ENCODE measurements around the gene NOTCH1. TPM values are rescaled to one million over a fixed set of nuclear protein-coding genes. Genes with fewer than 3 reads are reported as not detected.

NOTCH1 gene
- total and polyA plus RNA-seq, 2 of the 4 experiments (the other 2 are of a cell fraction), result 1.8 to 6.0 TPM

GRCh38 chr9:136493567-136493971 is 52.3 kb downstream of the NOTCH1 start:
- BruUV-seq (replicated peaks), result no TSS peak
- no peak overlapping the region for H4K91ac ChIP-seq (ENCODE audit: insufficient read depth, low read depth, low read length)
- no peak overlapping the region for H2AK5ac ChIP-seq (ENCODE audit: low read depth, low read length)
- no peak overlapping the region for H2BK15ac ChIP-seq (ENCODE audit: low read depth, low read length)
- ChIA-PET POLR2A (ENCODE audit: unreplicated experiment) (no interaction called here), CTCF (no interaction called here)
- no peak overlapping the region for H2AK9ac ChIP-seq (replicated peaks; ENCODE audit: low read depth, low read length, poor library complexity)
- H2BK5ac ChIP-seq (ENCODE audit: low read depth, low read length, poor library complexity, severe bottlenecking), result no peak overlapping the region
- in situ Hi-C loops (cut with MboI; ENCODE audit: low sequenced_read_pairs), result loop anchor here (5.0 kb wide), 1 partner anchor 139 kb away; no protein-coding TSS in a partner anchor
- H3K23ac ChIP-seq (ENCODE audit: low read depth, low read length), result no peak overlapping the region
- ATAC-seq (ENCODE audit: low read depth) (no peak), DNase-seq (no peak)
- H2AFZ ChIP-seq (replicated peaks; ENCODE audit: low read length, poor library complexity), result no peak overlapping the region
- no peak overlapping the region for H3K27ac ChIP-seq (ENCODE audit: insufficient read depth, low read length)
- H3K18ac ChIP-seq (ENCODE audit: low read depth, low read length), result no peak overlapping the region
- intact Hi-C loops (cut with micrococcal nuclease), result no loop called here
- H4K20me1 ChIP-seq (ENCODE audit: insufficient read depth, low read length), result no peaks in the 10 kb centered on the region
- no peak overlapping the region for H3K14ac ChIP-seq (replicated peaks; ENCODE audit: low read depth, low read length)
- dilution Hi-C loops (cut with HindIII; ENCODE audit: low sequenced_read_pairs, unreplicated experiment), result no loop called here
- no peak overlapping the region for H4K5ac ChIP-seq (ENCODE audit: low read depth, low read length)
- WGBS, 2 experiments (ENCODE audit: extremely low coverage in 2 of 2, insufficient read length in 1 of 2), result 93% methylated on average over 3 of the region's 8 CpGs; no CpG with 5 or more reads in 1 of the 2 experiments
- no peak overlapping the region for H2BK120ac ChIP-seq (ENCODE audit: low read depth, low read length)
- no peak overlapping the region for H4K8ac ChIP-seq (ENCODE audit: low read depth in 2 of 2, low read length in 2 of 2)
- no peak overlapping the region for H3K56ac ChIP-seq (ENCODE audit: extremely low read depth, insufficient read depth, low read length)
- H3K9me3 ChIP-seq (ENCODE audit: control insufficient read depth, insufficient read depth, low read length), result no peaks in the 10 kb centered on the region
- no peak for TF ChIP-seq CTCF (conservative IDR thresholded peaks at IDR 0.05; ENCODE audit: low read depth, low read length)
- no peak for TF ChIP-seq MXI1 (IDR thresholded peaks at IDR 0.05; ENCODE audit: borderline replicate concordance, low read depth, low read length)
- TF ChIP-seq NFE2L2 (IDR thresholded peaks at IDR 0.05; ENCODE audit: low read depth, low read length), result no peak
- TF ChIP-seq RAD21 (IDR thresholded peaks at IDR 0.05; ENCODE audit: low read length), result no peak
- no peak for TF ChIP-seq RFX5 (IDR thresholded peaks at IDR 0.05; ENCODE audit: low read depth, low read length)
- no peak for TF ChIP-seq MAZ (IDR thresholded peaks at IDR 0.05; ENCODE audit: borderline replicate concordance, low read depth, low read length)
- H3K9ac ChIP-seq (ENCODE audit: low read depth, low read length), result no peak overlapping the region
- H3K36me3 ChIP-seq (ENCODE audit: control insufficient read depth, insufficient read depth, low read length), result peaks cover 30% of the 10 kb centered on the region
- H3K4me3 ChIP-seq (ENCODE audit: insufficient read depth, low read depth, low read length), result no peak overlapping the region
- H3K9me1 ChIP-seq (ENCODE audit: insufficient read depth, low read length), result no peaks in the 10 kb centered on the region
- no peak overlapping the region for H3K4ac ChIP-seq (ENCODE audit: low read depth, low read length)
- no peaks in the 10 kb centered on the region for H3K79me1 ChIP-seq (ENCODE audit: low read depth in 1 of 2, low read length in 2 of 2)
- no peak overlapping the region for H2BK20ac ChIP-seq (ENCODE audit: low read depth, low read length)
- H3K27me3 ChIP-seq (ENCODE audit: control insufficient read depth, insufficient read depth, low read length), result no peaks in the 10 kb centered on the region
- no peak overlapping the region for H3K4me2 ChIP-seq (ENCODE audit: low read depth, low read length)
- H3K4me1 ChIP-seq (ENCODE audit: control insufficient read depth, insufficient read depth, low read length), result no peaks in the 10 kb centered on the region

All from IMR-90 (cell line).